Thoracic aorta (tissue), 2 donors: ENCODE results near the gene SIPA1L3. TPM values are rescaled to one million over a fixed set of nuclear protein-coding genes. Genes with fewer than 3 reads are reported as not detected.

Experiments
- ATAC-seq: fragments of 150-250 bp; one replicate; pipeline ENCODE4 v1.8.0; 2017; ENCODE audit warnings: low read depth; ENCODE audit not compliant: insufficient number of reproducible peaks, low FRiP score
- DNase-seq: peaks from one replicate; pipeline ENCODE4 v3.0.0-alpha.2; 2020; ENCODE audit warnings: low spot score
- H3K27ac ChIP-seq, 2 donors: fragments of 200-600 bp; sonication (generic); 1 replicate in 1 of 2; 2 replicates in 1 of 2; pipeline ENCODE4 v1.5.1; 2016; ENCODE audit warnings: mild to moderate bottlenecking in 2 of 2, moderate library complexity in 2 of 2
- H3K27me3 ChIP-seq: fragments of 200-600 bp; sonication (generic); replicated peaks from 2 replicates; pipeline ENCODE4 v1.6.0; 2016; ENCODE audit warnings: mild to moderate bottlenecking; ENCODE audit not compliant: insufficient read depth
- H3K36me3 ChIP-seq: fragments of 200-600 bp; sonication (generic); one replicate; pipeline ENCODE4 v1.5.1; 2016
- H3K4me1 ChIP-seq, 2 donors: fragments of 200-600 bp; sonication (generic); 1 replicate in 1 of 2; 2 replicates in 1 of 2; pipeline versions ENCODE4 v1.5.1 to v1.6.0; 2016; ENCODE audit warnings: low read depth in 2 of 2, mild to moderate bottlenecking in 1 of 2; ENCODE audit not compliant: control insufficient read depth in 1 of 2
- H3K4me3 ChIP-seq: fragments of 200-600 bp; sonication (generic); 2 replicates; pipeline ENCODE4 v1.5.1; 2016; ENCODE audit warnings: mild to moderate bottlenecking
- H3K9me3 ChIP-seq: fragments of 200-600 bp; sonication (generic); 2 replicates; pipeline ENCODE4 v1.5.1; 2016
- CTCF ChIP-seq: fragments of 200-600 bp; sonication (generic); IDR thresholded peaks from one replicate; pipeline ENCODE4 v1.5.1; 2019; ENCODE audit warnings: antibody characterized with exemption
- total RNA-seq, 2 donors: library from RNA; depleted of rRNA; stranded (reverse); fragments of >200 nt; gene quantifications; one replicate each; pipeline versions ENCODE4 v1.1.0 to v1.2.3, GENCODE V29; 2016

Gene SIPA1L3
- total RNA-seq, 2 donors from 2014 or later, result 14.5 to 39.4 TPM

- Histone ChIP-seq H3K36me3 (peaks cover 4% of the 10 kb centered on the region), H3K4me1 (no peaks in the 10 kb centered on the region), H3K9me3 (no peaks in the 10 kb centered on the region), H3K4me3 (no peak overlapping the region), H3K27me3 (no peaks in the 10 kb centered on the region), H3K27ac (no peak overlapping the region)
- ATAC-seq, result no peak
- no peak for TF ChIP-seq CTCF
- DNase-seq, result no peak
These were observed 232.1 kb downstream of the SIPA1L3 start for GRCh38 chr19:38139122-38139521.

GRCh38 chr19:38141108-38141507 lies 234.1 kb downstream of the SIPA1L3 start:
- no peak for ATAC-seq
- Histone ChIP-seq H3K27ac (no peak overlapping the region), H3K4me1 (no peaks in the 10 kb centered on the region), H3K9me3 (no peaks in the 10 kb centered on the region), H3K4me3 (no peak overlapping the region), H3K36me3 (no peaks in the 10 kb centered on the region), H3K27me3 (no peaks in the 10 kb centered on the region)
- no peak for TF ChIP-seq CTCF
- no peak for DNase-seq

GRCh38 chr19:38142176-38143035 lies 235.4 kb downstream of the SIPA1L3 start:
- ATAC-seq (no peak), DNase-seq (no peak)
- H3K4me3 ChIP-seq, result no peak overlapping the region
- peak; percentile 72 for TF ChIP-seq CTCF
- H3K27ac ChIP-seq, result no peak overlapping the region
- no peaks in the 10 kb centered on the region for H3K27me3 ChIP-seq
- no peaks in the 10 kb centered on the region for H3K36me3 ChIP-seq
- H3K9me3 ChIP-seq, result no peaks in the 10 kb centered on the region
- H3K4me1 ChIP-seq, result no peaks in the 10 kb centered on the region

- Histone ChIP-seq H3K4me3 (no peak overlapping the region), H3K36me3 (no peaks in the 10 kb centered on the region), H3K27me3 (no peaks in the 10 kb centered on the region), H3K27ac (no peak overlapping the region), H3K9me3 (no peaks in the 10 kb centered on the region), H3K4me1 (no peaks in the 10 kb centered on the region)
- ATAC-seq (no peak), DNase-seq (no peak)
- TF ChIP-seq CTCF, result no peak
These were observed 236.8 kb downstream of the SIPA1L3 start for GRCh38 chr19:38143847-38144246.

- Histone ChIP-seq H3K27me3 (no peaks in the 10 kb centered on the region), H3K4me3 (no peak overlapping the region), H3K36me3 (no peaks in the 10 kb centered on the region), H3K27ac (no peak overlapping the region), H3K4me1 (no peaks in the 10 kb centered on the region), H3K9me3 (no peaks in the 10 kb centered on the region)
- ATAC-seq, result no peak
- TF ChIP-seq CTCF, result no peak
- DNase-seq, result no peak
These were observed 237.7 kb downstream of the SIPA1L3 start for GRCh38 chr19:38144667-38145066.
